Omental fat pad (tissue), 4 donors: ENCODE results near the gene TK2. TPM values are rescaled to one million over a fixed set of nuclear protein-coding genes. Genes with fewer than 3 reads are reported as not detected.

ENCODE experiments used
- ATAC-seq: fragments of 150-250 bp; one replicate; pipeline ENCODE4 v1.9.1; 2016; ENCODE audit warnings: mild to moderate bottlenecking, moderate library complexity; ENCODE audit not compliant: low FRiP score
- DNase-seq: peaks from one replicate; pipeline ENCODE4 v3.0.0-alpha.2; 2019; ENCODE audit warnings: low spot score
- total RNA-seq, 4 donors: library from RNA; depleted of rRNA; stranded (reverse); fragments of >200 nt; gene quantifications; one replicate each; pipeline ENCODE4 v1.1.0, GENCODE V29; 2016
- TF ChIP-seq, protein P1 (sequence below), 3 donors: fragments of 450-650 bp; IDR thresholded peaks; one replicate each; pipeline ENCODE4 v1.5.1; 2016 to 2017; ENCODE audit warnings: antibody characterized with exemption in 3 of 3, mild to moderate bottlenecking in 3 of 3, moderate library complexity in 2 of 3

TK2 gene
- total RNA-seq, 4 donors from 2014 or later = 39.9 to 69.7 (median 56.0) TPM

- peak; percentile 42 for DNase-seq
- TF ChIP-seq, protein P1, sequence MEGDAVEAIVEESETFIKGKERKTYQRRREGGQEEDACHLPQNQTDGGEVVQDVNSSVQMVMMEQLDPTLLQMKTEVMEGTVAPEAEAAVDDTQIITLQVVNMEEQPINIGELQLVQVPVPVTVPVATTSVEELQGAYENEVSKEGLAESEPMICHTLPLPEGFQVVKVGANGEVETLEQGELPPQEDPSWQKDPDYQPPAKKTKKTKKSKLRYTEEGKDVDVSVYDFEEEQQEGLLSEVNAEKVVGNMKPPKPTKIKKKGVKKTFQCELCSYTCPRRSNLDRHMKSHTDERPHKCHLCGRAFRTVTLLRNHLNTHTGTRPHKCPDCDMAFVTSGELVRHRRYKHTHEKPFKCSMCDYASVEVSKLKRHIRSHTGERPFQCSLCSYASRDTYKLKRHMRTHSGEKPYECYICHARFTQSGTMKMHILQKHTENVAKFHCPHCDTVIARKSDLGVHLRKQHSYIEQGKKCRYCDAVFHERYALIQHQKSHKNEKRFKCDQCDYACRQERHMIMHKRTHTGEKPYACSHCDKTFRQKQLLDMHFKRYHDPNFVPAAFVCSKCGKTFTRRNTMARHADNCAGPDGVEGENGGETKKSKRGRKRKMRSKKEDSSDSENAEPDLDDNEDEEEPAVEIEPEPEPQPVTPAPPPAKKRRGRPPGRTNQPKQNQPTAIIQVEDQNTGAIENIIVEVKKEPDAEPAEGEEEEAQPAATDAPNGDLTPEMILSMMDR (IDR thresholded peaks at IDR 0.05) = no peak
- peak; percentile 85 for ATAC-seq
Observed at GRCh38 chr16:66552286-66553177, 2.6 kb upstream of the TK2 start, which contains the start of gene CKLF. Gene CKLF, plus strand, starts transcription at chr16:66552576. Its CDS starts 140 bp downstream, at chr16:66552716.

GRCh38 chr16:66551788-66552285 is 1.9 kb upstream of the TK2 start:
- ATAC-seq (no peak), DNase-seq (no peak)
- TF ChIP-seq, protein P1 (IDR thresholded peaks at IDR 0.05) = no peak

DNA sequence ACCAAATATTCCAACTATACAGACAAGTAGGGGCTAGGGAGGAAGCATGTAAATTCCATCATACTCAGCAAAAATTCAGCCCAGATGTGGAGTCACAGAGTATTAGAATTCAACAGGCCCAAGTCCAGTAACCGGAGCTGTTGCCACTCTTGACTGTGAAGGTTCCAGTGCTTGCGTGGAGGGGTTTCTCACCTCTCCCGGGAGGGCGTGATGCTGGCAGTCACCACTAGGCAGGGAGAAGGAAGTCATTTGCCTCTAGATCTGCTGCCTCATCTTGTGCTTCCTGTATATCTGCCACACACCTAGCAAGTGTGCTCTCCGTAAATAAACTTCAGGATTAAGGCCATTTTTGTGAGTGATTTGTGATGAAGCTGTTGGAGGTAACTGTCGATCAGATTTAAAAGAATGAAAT is 1.4 kb upstream of the TK2 start:
- DNase-seq (no peak), ATAC-seq (no peak)
- TF ChIP-seq, protein P1 (IDR thresholded peaks at IDR 0.05) = no peak

DNA sequence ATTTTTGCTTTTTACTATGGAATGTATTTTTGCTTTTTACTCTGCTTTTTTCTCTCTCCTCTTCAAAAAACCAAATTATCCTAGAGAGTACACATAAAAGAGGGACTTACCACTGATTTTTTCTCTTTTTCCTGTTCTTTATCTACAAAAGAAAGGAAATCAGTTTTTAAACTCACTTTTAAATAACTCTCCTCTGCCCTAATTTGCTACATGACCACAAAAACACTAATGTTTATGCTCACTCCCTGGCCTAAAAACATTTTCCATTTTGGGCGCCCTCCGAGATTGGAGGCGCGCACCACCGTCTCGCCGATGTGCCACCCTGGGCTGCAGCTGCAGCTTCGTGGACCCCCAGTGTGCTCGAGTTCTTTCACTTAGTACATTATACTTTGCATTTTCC is 1.1 kb downstream of the TK2 start:
- no peak for ATAC-seq
- no peak for DNase-seq
- TF ChIP-seq, protein P1 (IDR thresholded peaks at IDR 0.05) = no peak

DNA sequence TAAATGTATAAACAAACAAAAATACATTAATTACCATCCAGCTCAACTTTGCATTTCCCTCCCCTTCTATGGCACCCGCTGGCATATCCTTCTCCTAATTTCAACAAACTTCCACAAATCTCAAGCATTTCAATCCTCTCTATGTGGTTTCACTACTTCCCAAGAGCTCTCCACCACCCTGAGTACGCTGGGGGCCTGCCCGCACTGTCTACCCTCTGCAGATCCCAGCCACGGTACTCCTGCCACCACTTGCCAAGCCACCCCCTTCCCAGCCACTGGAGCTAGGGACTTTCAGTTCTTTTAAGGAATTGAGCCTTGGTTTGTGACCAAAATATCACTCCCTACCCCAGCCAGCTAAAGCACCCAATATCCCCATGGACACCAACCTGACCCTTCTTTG is 1.9 kb downstream of the TK2 start:
- TF ChIP-seq, protein P1 (IDR thresholded peaks at IDR 0.05) = no peak
- ATAC-seq (no peak), DNase-seq (no peak)

GRCh38 chr16:66547101-66547989 is 2.6 kb downstream of the TK2 start:
- TF ChIP-seq, protein P1 (IDR thresholded peaks at IDR 0.05) = no peak
- no peak for ATAC-seq
- no peak for DNase-seq
